Natural killer cell (primary cell): Measurements from ENCODE around the gene ZFP37. TPM values are rescaled to one million over a fixed set of nuclear protein-coding genes. Genes with fewer than 3 reads are reported as not detected.
A peak's percentile ranks its signal among the peaks of the same experiment; 100 is the strongest.
"Not testable (repeated sequence)": the region's sequence is repeated elsewhere in the genome, so short reads cannot be mapped to it uniquely, and the experiment has no call there.

Experiments
- ATAC-seq, 3 donors: fragments of 150-1000 bp in 2 of 3; fragments of 200-7000 bp in 1 of 3; cut with Tn5 transposase; 1 replicate in 1 of 3; 2 replicates in 2 of 3; pipeline ENCODE4 v1.10.0; 2021; ENCODE audit warnings: mild to moderate bottlenecking in 2 of 3, moderate library complexity in 2 of 3
- DNase-seq, 2 donors: peaks; one replicate each; pipeline versions ENCODE4 v3.0.0 to v3.0.0-alpha.2; 2013 to 2021; ENCODE audit warnings: mixed read lengths in 1 of 2
- H3K27ac ChIP-seq: one replicate; pipeline ENCODE4 v1.5.1; 2013; ENCODE audit warnings: mild to moderate bottlenecking, low read length
- H3K27me3 ChIP-seq: one replicate; pipeline ENCODE4 v1.6.1; 2013; ENCODE audit warnings: low read length; ENCODE audit not compliant: control insufficient read depth, insufficient read depth
- H3K36me3 ChIP-seq: one replicate; pipeline ENCODE4 v1.6.1; 2013; ENCODE audit warnings: low read length; ENCODE audit not compliant: control insufficient read depth, insufficient read depth
- H3K4me1 ChIP-seq: one replicate; pipeline ENCODE4 v1.6.1; 2013; ENCODE audit warnings: low read length; ENCODE audit not compliant: control insufficient read depth, insufficient read depth
- H3K4me3 ChIP-seq: one replicate; pipeline ENCODE4 v1.5.1; 2013; ENCODE audit warnings: low read length
- H3K9me3 ChIP-seq: one replicate; pipeline ENCODE4 v1.6.1; 2013; ENCODE audit warnings: low read length; ENCODE audit not compliant: control insufficient read depth, insufficient read depth
- H3K27ac Mint-ChIP-seq, 2 donors: one replicate each; pipeline ENCODE4 v1.8.0; 2022; ENCODE audit warnings: mild to moderate bottlenecking in 2 of 2, mixed read lengths in 2 of 2, moderate library complexity in 1 of 2
- H3K27me3 Mint-ChIP-seq, 2 donors: one replicate each; pipeline ENCODE4 v1.8.0; 2022; ENCODE audit warnings: low read depth in 2 of 2, mixed read lengths in 2 of 2
- H3K36me3 Mint-ChIP-seq: one replicate; pipeline ENCODE4 v1.8.0; 2022; ENCODE audit warnings: mixed read lengths
- H3K4me1 Mint-ChIP-seq, 2 donors: one replicate each; pipeline ENCODE4 v1.8.0; 2022; ENCODE audit warnings: mixed read lengths in 2 of 2
- H3K4me3 Mint-ChIP-seq: one replicate; pipeline ENCODE4 v1.8.0; 2022; ENCODE audit warnings: mild to moderate bottlenecking, moderate library complexity, mixed read lengths
- H3K9me3 Mint-ChIP-seq, 2 donors: one replicate each; pipeline ENCODE4 v1.8.0; 2022; ENCODE audit warnings: mixed read lengths in 2 of 2
- CTCF ChIP-seq: fragments of 200-600 bp; IDR thresholded peaks from one replicate; pipeline ENCODE4 v1.8.0; 2022; ENCODE audit warnings: antibody characterized with exemption
- WGBS: methylation state at CpG from one replicate; pipeline ENCODE4 v1.1.7; 2013; ENCODE audit warnings: missing lambda C conversion rate; ENCODE audit not compliant: insufficient coverage; 5-methylcytosine and 5-hydroxymethylcytosine counted together
- intact Hi-C: fragments of 100-400 bp; cut with micrococcal nuclease; formaldehyde crosslinking; loops from one replicate; pipeline ENCODE4 v1.14.2; 2022
- total RNA-seq, 4 donors: library from RNA; stranded (reverse); fragments of 120-200 nt in 1 of 4; gene quantifications; one replicate each; pipeline versions ENCODE4 v1.2.3 to v1.2.4, GENCODE V29; 2013 to 2022

ZFP37 gene
- total RNA-seq: 1 to 10 TPM in 2 of 3 donors, under 1 TPM in 1; 0.89 to 1.7 (median 1.3) TPM
- total RNA-seq (2013): 2.5 TPM

- Histone ChIP-seq H3K4me1 (peaks cover 12% of the 10 kb centered on the region), H3K36me3 (no peaks in the 10 kb centered on the region), H3K9me3 (peaks cover 30% of the 10 kb centered on the region), H3K27ac (no peak within 1 kb of the TSS), H3K27me3 (peaks cover 7% of the 10 kb centered on the region), H3K4me3 (peak within 1 kb of the TSS; percentile 82)
- TF ChIP-seq CTCF: no peak
- Mint-ChIP-seq H3K4me1 (no peaks in the 10 kb centered on the region), H3K9me3 (no peaks in the 10 kb centered on the region), H3K27ac (no peak within 1 kb of the TSS), H3K36me3 (no peaks in the 10 kb centered on the region), H3K4me3 (no peak within 1 kb of the TSS), H3K27me3 (peaks cover 0 to 7% of the 10 kb centered on the region in 2 donors)
- DNase-seq: peak; percentile 70 to 86
- intact Hi-C loops: no loop called here
- peak; percentile 92 to 97 (median 95) for ATAC-seq
- WGBS: 7% methylated on average over 61 of the region's 62 CpGs
Observed at GRCh38 chr9:113056191-113057106, at the start of gene ZFP37. Gene ZFP37, minus strand, starts transcription at chr9:113056724. Its CDS starts 36 bp downstream, at chr9:113056688.

- H3K9me3 ChIP-seq, DNase-seq, H3K27me3 ChIP-seq, intact Hi-C loops, H3K36me3 ChIP-seq, H3K27ac Mint-ChIP-seq, H3K4me1 ChIP-seq, H3K4me3 ChIP-seq, ATAC-seq, H3K36me3 Mint-ChIP-seq, H3K27me3 Mint-ChIP-seq, H3K4me3 Mint-ChIP-seq, H3K27ac ChIP-seq, H3K4me1 Mint-ChIP-seq, H3K9me3 Mint-ChIP-seq: not testable (repeated sequence)
- WGBS: no CpG with 5 or more reads among the region's 6 CpGs
Observed at GRCh38 chr9:113105345-113105744, 48.8 kb upstream of the ZFP37 start.

- H3K27ac Mint-ChIP-seq: no peak overlapping the region
- Histone ChIP-seq H3K36me3 (no peaks in the 10 kb centered on the region), H3K27me3 (peaks cover 4% of the 10 kb centered on the region), H3K4me3 (no peak overlapping the region), H3K9me3 (peaks cover 3% of the 10 kb centered on the region), H3K27ac (no peak overlapping the region), H3K4me1 (no peaks in the 10 kb centered on the region)
- H3K27me3 Mint-ChIP-seq: peaks cover 43 to 86% of the 10 kb centered on the region in 2 donors
- DNase-seq: no peak
- H3K9me3 Mint-ChIP-seq: peaks cover 0 to 4% of the 10 kb centered on the region in 2 donors
- TF ChIP-seq CTCF: no peak
- no peak overlapping the region for H3K4me3 Mint-ChIP-seq
- intact Hi-C loops: no loop called here
- no peaks in the 10 kb centered on the region for H3K36me3 Mint-ChIP-seq
- no peak for ATAC-seq
- no peaks in the 10 kb centered on the region for H3K4me1 Mint-ChIP-seq
- 80% methylated on average over 2 of the region's 2 CpGs for WGBS
Observed at GRCh38 chr9:113095561-113095960, 39.0 kb upstream of the ZFP37 start.

- H3K4me3 Mint-ChIP-seq, H3K36me3 Mint-ChIP-seq, H3K27ac Mint-ChIP-seq, H3K9me3 ChIP-seq, H3K4me1 Mint-ChIP-seq, ATAC-seq, H3K4me3 ChIP-seq, intact Hi-C loops, H3K27ac ChIP-seq, H3K27me3 ChIP-seq, H3K36me3 ChIP-seq, H3K9me3 Mint-ChIP-seq, H3K4me1 ChIP-seq: not testable (repeated sequence)
- peaks cover 25 to 48% of the 10 kb centered on the region in 2 donors for H3K27me3 Mint-ChIP-seq
- DNase-seq: peak in 1 of 2 donors; percentile 6
- WGBS: 56% methylated on average over 15 of the region's 23 CpGs
Observed at GRCh38 chr9:113089924-113090323, 33.4 kb upstream of the ZFP37 start.

GRCh38 chr9:113089143-113089505, 32.6 kb upstream of the ZFP37 start:
- H3K27ac ChIP-seq, ATAC-seq, H3K27me3 ChIP-seq, H3K36me3 Mint-ChIP-seq, H3K9me3 Mint-ChIP-seq, H3K27ac Mint-ChIP-seq, H3K4me3 ChIP-seq, H3K36me3 ChIP-seq, H3K9me3 ChIP-seq, DNase-seq, H3K4me1 ChIP-seq, H3K4me1 Mint-ChIP-seq, intact Hi-C loops, H3K4me3 Mint-ChIP-seq: not testable (repeated sequence)
- WGBS: no CpG with 5 or more reads among the region's 25 CpGs
- H3K27me3 Mint-ChIP-seq: peaks cover 25 to 44% of the 10 kb centered on the region in 2 donors

GRCh38 chr9:113088456-113089142, 32.1 kb upstream of the ZFP37 start:
- not testable (repeated sequence) for DNase-seq, H3K4me3 Mint-ChIP-seq

More at GRCh38 chr9:113088456-113089142, 32.1 kb upstream of the ZFP37 start:
- ATAC-seq, H3K9me3 Mint-ChIP-seq, H3K36me3 Mint-ChIP-seq, H3K4me3 ChIP-seq, intact Hi-C loops, H3K4me1 ChIP-seq, H3K36me3 ChIP-seq, H3K9me3 ChIP-seq, H3K27ac ChIP-seq, H3K4me1 Mint-ChIP-seq, H3K27ac Mint-ChIP-seq, H3K27me3 ChIP-seq: not testable (repeated sequence)
- peaks cover 21 to 39% of the 10 kb centered on the region in 2 donors for H3K27me3 Mint-ChIP-seq
- 16% methylated on average over 12 of the region's 30 CpGs for WGBS
